Lower lobe of right lung (tissue), 2 donors: ENCODE results near the gene COL19A1. TPM values are rescaled to one million over a fixed set of nuclear protein-coding genes. Genes with fewer than 3 reads are reported as not detected.

Source experiments
- ATAC-seq, 2 donors: fragments of 200-7000 bp; cut with Tn5 transposase; one replicate each; pipeline ENCODE4 v1.9.1; 2020 to 2022; ENCODE audit warnings: mild to moderate bottlenecking in 2 of 2, moderate library complexity in 2 of 2
- DNase-seq: peaks from one replicate; pipeline ENCODE4 v3.0.0-alpha.2; 2020
- H3K27ac ChIP-seq: fragments of 200-600 bp; one replicate; pipeline ENCODE4 v1.8.0; 2022
- H3K27me3 ChIP-seq: fragments of 200-600 bp; one replicate; pipeline ENCODE4 v1.8.0; 2022; ENCODE audit warnings: low read depth
- H3K36me3 ChIP-seq: fragments of 200-600 bp; one replicate; pipeline ENCODE4 v1.8.0; 2022; ENCODE audit warnings: mild to moderate bottlenecking
- H3K4me1 ChIP-seq: fragments of 200-600 bp; one replicate; pipeline ENCODE4 v1.8.0; 2022
- H3K4me3 ChIP-seq: fragments of 200-600 bp; one replicate; pipeline ENCODE4 v1.8.0; 2022; ENCODE audit warnings: mild to moderate bottlenecking
- H3K9me3 ChIP-seq: fragments of 200-600 bp; one replicate; pipeline ENCODE4 v1.8.0; 2022
- intact Hi-C: fragments of 100-400 bp; cut with DNase I; formaldehyde crosslinking; loops from one replicate; pipeline ENCODE4 v1.11.0; 2022
- total RNA-seq: library from RNA; stranded (reverse); fragmentation: NEBNext Ultra II Directional; extraction: Animal tissue kit (Norgen Biotek cat#: 25700); gene quantifications from one replicate; pipeline ENCODE4 v1.2.1, GENCODE V29; 2021
- TF ChIP-seq, protein P1 (sequence below): fragments of 200-600 bp; IDR thresholded peaks from one replicate; pipeline ENCODE4 v1.8.0; 2022; ENCODE audit warnings: antibody characterized with exemption, mild to moderate bottlenecking
- donor health status: DM: no; HTN: yes; CAD: no; lungs with severe emphysema.

Gene COL19A1
- total RNA-seq, 1 donor from 2014 or later = not detected

DNA sequence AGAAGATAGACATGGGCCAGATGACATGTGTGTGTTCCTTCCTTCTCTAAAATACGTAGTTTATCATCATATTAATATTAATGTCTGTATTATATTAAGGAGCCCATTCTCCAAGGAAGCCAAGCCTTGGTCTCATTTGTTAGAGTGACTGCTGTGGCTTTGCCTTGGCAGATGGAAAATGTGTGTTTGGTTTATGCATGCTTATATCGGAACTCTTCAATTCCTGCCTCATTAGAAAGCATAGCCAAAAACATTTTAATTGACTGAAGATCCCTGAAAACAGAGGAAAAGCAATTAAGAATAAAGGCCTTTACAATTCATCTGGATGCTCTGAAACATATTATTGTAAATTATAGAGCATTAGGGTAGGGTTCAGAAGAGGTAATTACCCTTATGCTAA lies 330.2 kb downstream of the COL19A1 start:
- intact Hi-C loops = no loop called here
- H3K9me3 ChIP-seq = no peaks in the 10 kb centered on the region
- DNase-seq (no peak), ATAC-seq (no peak)
- H3K4me1 ChIP-seq = no peaks in the 10 kb centered on the region
- H3K27ac ChIP-seq = no peak overlapping the region
- TF ChIP-seq, protein P1, sequence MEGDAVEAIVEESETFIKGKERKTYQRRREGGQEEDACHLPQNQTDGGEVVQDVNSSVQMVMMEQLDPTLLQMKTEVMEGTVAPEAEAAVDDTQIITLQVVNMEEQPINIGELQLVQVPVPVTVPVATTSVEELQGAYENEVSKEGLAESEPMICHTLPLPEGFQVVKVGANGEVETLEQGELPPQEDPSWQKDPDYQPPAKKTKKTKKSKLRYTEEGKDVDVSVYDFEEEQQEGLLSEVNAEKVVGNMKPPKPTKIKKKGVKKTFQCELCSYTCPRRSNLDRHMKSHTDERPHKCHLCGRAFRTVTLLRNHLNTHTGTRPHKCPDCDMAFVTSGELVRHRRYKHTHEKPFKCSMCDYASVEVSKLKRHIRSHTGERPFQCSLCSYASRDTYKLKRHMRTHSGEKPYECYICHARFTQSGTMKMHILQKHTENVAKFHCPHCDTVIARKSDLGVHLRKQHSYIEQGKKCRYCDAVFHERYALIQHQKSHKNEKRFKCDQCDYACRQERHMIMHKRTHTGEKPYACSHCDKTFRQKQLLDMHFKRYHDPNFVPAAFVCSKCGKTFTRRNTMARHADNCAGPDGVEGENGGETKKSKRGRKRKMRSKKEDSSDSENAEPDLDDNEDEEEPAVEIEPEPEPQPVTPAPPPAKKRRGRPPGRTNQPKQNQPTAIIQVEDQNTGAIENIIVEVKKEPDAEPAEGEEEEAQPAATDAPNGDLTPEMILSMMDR = no peak
- H3K36me3 ChIP-seq = no peaks in the 10 kb centered on the region
- no peak overlapping the region for H3K4me3 ChIP-seq
- no peaks in the 10 kb centered on the region for H3K27me3 ChIP-seq

DNA sequence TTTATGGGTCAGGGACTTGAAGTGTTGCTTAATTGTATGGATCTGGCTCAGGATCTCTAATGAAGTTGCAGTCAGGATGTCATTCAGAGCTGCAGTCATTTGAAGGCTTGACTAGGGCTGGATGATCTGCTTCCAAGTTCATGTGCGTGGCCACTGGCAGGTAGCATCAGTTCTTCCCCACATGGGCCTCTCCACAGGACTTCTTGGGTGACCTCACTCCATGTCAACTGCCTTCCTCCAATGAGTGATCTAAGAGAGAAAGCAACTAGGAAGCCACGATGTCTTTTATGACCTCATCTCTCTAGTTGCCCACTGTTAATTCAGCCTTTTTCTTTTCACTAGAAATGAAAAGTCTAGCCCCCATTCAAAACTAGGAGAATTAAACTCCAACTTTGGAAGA lies 332.4 kb downstream of the COL19A1 start:
- H3K9me3 ChIP-seq = no peaks in the 10 kb centered on the region
- no peak for DNase-seq
- H3K27ac ChIP-seq = no peak overlapping the region
- no peak for ATAC-seq
- H3K4me1 ChIP-seq = no peaks in the 10 kb centered on the region
- intact Hi-C loops = no loop called here
- H3K36me3 ChIP-seq = no peaks in the 10 kb centered on the region
- no peaks in the 10 kb centered on the region for H3K27me3 ChIP-seq
- no peak overlapping the region for H3K4me3 ChIP-seq
- TF ChIP-seq, protein P1 = no peak

DNA sequence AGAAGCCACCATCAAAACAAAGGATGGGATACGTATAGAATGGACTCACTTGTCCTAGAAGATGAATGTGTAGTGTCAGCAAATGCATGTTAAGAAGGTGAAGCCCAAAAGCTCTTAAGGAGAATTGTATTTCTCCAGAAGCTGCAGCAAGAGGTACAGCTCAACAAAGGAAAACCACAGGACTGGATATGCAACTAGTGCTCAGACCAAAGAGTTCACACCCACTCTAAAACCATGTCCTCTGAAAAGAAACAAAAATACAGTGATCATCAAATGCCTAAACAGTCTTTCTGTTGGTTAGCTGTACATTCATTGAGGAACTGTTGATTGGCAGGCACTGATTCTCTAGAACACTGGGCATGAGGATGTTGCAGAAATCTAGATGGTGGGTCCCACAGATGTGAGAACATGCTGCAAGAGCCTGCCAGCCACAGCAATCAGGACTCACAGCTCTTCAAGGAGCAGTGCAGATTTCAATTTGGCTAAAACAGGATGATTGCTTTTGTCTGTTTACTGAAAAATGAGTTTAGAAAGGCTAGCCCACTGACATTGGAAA lies 342.0 kb downstream of the COL19A1 start:
- no peak for ATAC-seq
- no peaks in the 10 kb centered on the region for H3K27me3 ChIP-seq
- H3K36me3 ChIP-seq = no peaks in the 10 kb centered on the region
- no peak overlapping the region for H3K27ac ChIP-seq
- H3K9me3 ChIP-seq = no peaks in the 10 kb centered on the region
- H3K4me1 ChIP-seq = no peaks in the 10 kb centered on the region
- no peak for DNase-seq
- H3K4me3 ChIP-seq = no peak overlapping the region
- intact Hi-C loops = no loop called here
- TF ChIP-seq, protein P1 = no peak

DNA sequence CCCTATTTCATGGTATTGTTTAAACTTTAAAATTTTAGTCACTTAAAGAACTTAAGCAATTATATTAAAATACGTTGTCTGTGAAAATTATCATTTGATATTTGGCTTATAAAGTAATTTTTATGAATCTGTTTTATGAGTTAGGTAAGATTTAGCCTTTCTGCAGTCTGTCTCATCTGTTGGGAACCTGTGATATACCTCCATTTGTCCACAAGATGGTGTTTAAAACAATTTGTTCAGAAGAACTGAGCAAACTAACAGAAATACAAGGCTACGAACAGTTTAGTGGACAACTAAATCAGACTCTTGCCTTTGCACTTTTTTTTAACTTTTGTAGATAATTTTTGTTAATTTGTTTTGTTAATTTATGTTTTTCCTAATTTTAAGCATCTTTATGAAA lies 344.1 kb downstream of the COL19A1 start:
- no peak for DNase-seq
- no peak for ATAC-seq
- TF ChIP-seq, protein P1 = no peak
- no peaks in the 10 kb centered on the region for H3K36me3 ChIP-seq
- H3K9me3 ChIP-seq = no peaks in the 10 kb centered on the region
- no peak overlapping the region for H3K4me3 ChIP-seq
- H3K4me1 ChIP-seq = no peaks in the 10 kb centered on the region
- no peaks in the 10 kb centered on the region for H3K27me3 ChIP-seq
- H3K27ac ChIP-seq = no peak overlapping the region
- intact Hi-C loops = no loop called here

DNA sequence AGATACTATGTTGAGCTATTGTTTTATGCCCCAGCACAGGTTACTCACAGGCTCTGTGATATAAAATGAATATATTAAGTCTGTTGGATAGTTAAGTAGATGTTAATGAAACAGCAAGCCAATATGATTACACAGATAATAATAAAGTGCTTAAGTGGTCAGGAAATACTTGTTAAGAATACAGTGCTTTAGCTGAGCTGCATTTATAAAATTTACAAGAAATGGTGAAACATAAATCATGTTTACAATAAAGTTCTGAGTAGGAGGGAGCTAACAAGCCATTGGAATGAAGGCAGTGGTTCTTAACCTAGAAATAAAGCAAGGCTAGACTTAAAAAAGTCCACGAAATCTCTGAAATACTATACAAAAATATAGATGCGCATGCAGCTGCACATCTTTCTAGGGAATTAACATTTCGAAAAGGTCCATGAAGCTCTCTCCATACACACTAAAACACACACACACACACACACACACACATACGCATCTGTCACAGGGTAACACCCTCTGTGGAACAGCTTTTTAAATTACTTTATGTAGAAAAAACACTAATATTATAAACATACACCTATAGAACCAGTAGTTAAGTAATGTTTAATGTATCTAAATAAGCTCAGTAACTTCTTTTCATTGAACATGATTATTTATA lies 349.2 kb downstream of the COL19A1 start:
- Histone ChIP-seq H3K4me3 (no peak overlapping the region), H3K27ac (no peak overlapping the region), H3K27me3 (no peaks in the 10 kb centered on the region), H3K36me3 (no peaks in the 10 kb centered on the region), H3K4me1 (no peaks in the 10 kb centered on the region), H3K9me3 (no peaks in the 10 kb centered on the region)
- ATAC-seq (no peak), DNase-seq (no peak)
- TF ChIP-seq, protein P1 = no peak
- intact Hi-C loops = no loop called here
